Heart right ventricle (tissue), 16 donors: Measurements from ENCODE around the gene NCLN. TPM values are rescaled to one million over a fixed set of nuclear protein-coding genes. Genes with fewer than 3 reads are reported as not detected.

Experiments
- ATAC-seq, 8 donors: fragments of 200-7000 bp; cut with Tn5 transposase; one replicate each; pipeline ENCODE4 v1.9.1; 2020; ENCODE audit warnings: mild to moderate bottlenecking in 8 of 8, moderate library complexity in 8 of 8, moderate number of reproducible peaks in 1 of 8
- DNase-seq, 2 donors: peaks; one replicate each; pipeline ENCODE4 v3.0.0-alpha.2; 2020
- H3K27ac ChIP-seq, 10 donors: fragments of 200-600 bp; sonication (generic) in 2 of 10; one replicate each; pipeline versions ENCODE4 v1.5.0 to v1.8.0; 2020 to 2022; ENCODE audit warnings: mild to moderate bottlenecking in 3 of 10
- H3K27me3 ChIP-seq, 7 donors: fragments of 200-600 bp; one replicate each; pipeline ENCODE4 v1.8.0; 2021 to 2022; ENCODE audit warnings: mild to moderate bottlenecking in 2 of 7
- H3K36me3 ChIP-seq, 9 donors: fragments of 200-600 bp; sonication (generic) in 1 of 9; one replicate each; pipeline versions ENCODE4 v1.5.0 to v1.8.0; 2020 to 2022; ENCODE audit warnings: mild to moderate bottlenecking in 2 of 9
- H3K4me1 ChIP-seq, 9 donors: fragments of 200-600 bp; sonication (generic) in 1 of 9; one replicate each; pipeline versions ENCODE4 v1.5.0 to v1.8.0; 2020 to 2022; ENCODE audit warnings: mild to moderate bottlenecking in 4 of 9
- H3K4me3 ChIP-seq, 10 donors: fragments of 200-600 bp; sonication (generic) in 2 of 10; one replicate each; pipeline versions ENCODE4 v1.5.0 to v1.8.0; 2020 to 2022; ENCODE audit warnings: mild to moderate bottlenecking in 7 of 10, moderate library complexity in 2 of 10
- H3K9me3 ChIP-seq, 11 donors: fragments of 200-600 bp in 10 of 11; sonication (generic) in 2 of 11; one replicate each; pipeline versions ENCODE4 v1.5.0 to v1.8.0; 2013 to 2022; ENCODE audit warnings: mild to moderate bottlenecking in 2 of 11, control low read depth in 1 of 11, moderate library complexity in 1 of 11
- CTCF ChIP-seq, 9 donors: fragments of 200-600 bp; sonication (generic) in 2 of 9; IDR thresholded peaks; one replicate each; pipeline versions ENCODE4 v1.5.0 to v1.8.0; 2021 to 2022; ENCODE audit warnings: antibody characterized with exemption in 9 of 9, mild to moderate bottlenecking in 5 of 9, moderate library complexity in 1 of 9
- WGBS, 2 donors: extraction: QIAGEN DNeasy Blood & Tissue Kit; methylation state at CpG; one replicate each; pipeline ENCODE4 v1.1.7; 2013; ENCODE audit warnings: inconsistent platforms in 1 of 2; 5-methylcytosine and 5-hydroxymethylcytosine counted together
- intact Hi-C, 10 donors: fragments of 100-400 bp; cut with DNase I; formaldehyde crosslinking; loops; one replicate each; pipeline versions ENCODE4 v1.11.1 to v1.14.2; 2022
- polyA plus RNA-seq, 2 donors: library from polyadenylated mRNA; stranded (reverse); fragments of 200-250 nt; gene quantifications; one replicate each; pipeline ENCODE4 v1.2.3, GENCODE V29; 2013
- total RNA-seq, 10 donors: library from RNA; stranded (reverse); fragmentation: NEBNext Ultra II Directional in 3 of 10; extraction: Animal tissue kit (Norgen Biotek cat#: 25700) in 3 of 10; gene quantifications; one replicate each; pipeline versions ENCODE4 v1.2.1 to v1.2.4, GENCODE V29; 2021 to 2023
- donor health status: Arrhythmogenic right ventricular cardiomyopathy.
- donor health status: ischemic (EF 13 %, LVEDD 7.1; RV severe dilation, severe dysfunction).
- donor health status: healthy with polysubstance abuse.
- donor health status: DM: no; HTN: yes; CAD: no.
- donor health status: DM: no; HTN: no; CAD: no.
- donor health status: ischemic (EF 25% LVEDD 6.9; RV normal size, moderate dysfunction).
- donor health status: ischemic (EF 25% LVEDD 5.7; RV mildly dilated, moderate dysfunction).
- donor health status: healthy.
- donor health status: DM: yes; HTN: yes; CAD: no.
- donor health status: Ischemic cardiomyopathy.
- donor health status: ischemic (EF 35%, LVEDD 5.7; RV mildly dilated, moderate dysfunction).
- donor health status: nonischemic (EF 11% LVEDD 7.7; RV severe dilation, severe dysfunction).
- donor health status: DM: yes; HTN: yes; CAD: no.
- donor health status: PGD.
- donor health status: ischemic (EF 29% LVEDD 5.4; RV normal size, mild dysfunction).
- donor health status: nonischemic (EF 23%, LVEDD 6.1; RV moderate dilation, normal function).

NCLN gene
- total and polyA plus RNA-seq, 12 donors: 17.1 to 43.6 (median 27.9) TPM

DNA sequence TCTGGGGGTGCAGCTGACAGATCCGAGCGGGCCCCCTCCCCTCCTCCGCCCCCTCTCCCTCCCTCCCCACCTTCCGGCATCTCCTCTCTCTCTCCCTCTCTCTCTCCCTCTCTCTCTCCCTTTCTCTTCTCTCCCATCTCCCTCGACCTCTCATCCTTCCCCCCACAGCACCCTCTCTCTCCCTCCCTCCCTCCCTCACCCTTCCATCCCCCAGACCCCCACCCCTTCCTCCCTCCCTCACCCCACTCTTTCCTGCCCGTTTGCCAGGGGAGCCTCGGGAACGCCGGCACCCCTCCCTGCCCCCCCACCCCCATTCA is 39.4 kb downstream of the NCLN start:
- no peak for TF ChIP-seq CTCF (IDR thresholded peaks at IDR 0.05)
- H3K36me3 ChIP-seq: no peaks in the 10 kb centered on the region
- intact Hi-C loops: no loop called here
- H3K27me3 ChIP-seq: peaks cover 7 to 92% (median 81%) of the 10 kb centered on the region in 7 donors
- no peak for DNase-seq
- WGBS, 2 donors: 0 to 3% methylated on average over 9 of the region's 9 CpGs
- no peaks in the 10 kb centered on the region for H3K9me3 ChIP-seq
- H3K27ac ChIP-seq: no peak overlapping the region
- peaks cover 0 to 3% (median 0%) of the 10 kb centered on the region in 9 donors for H3K4me1 ChIP-seq
- ATAC-seq: no peak
- no peak overlapping the region for H3K4me3 ChIP-seq

GRCh38 chr19:3225677-3226093 is 40.0 kb downstream of the NCLN start:
- H3K27me3 ChIP-seq: peaks cover 7 to 92% (median 83%) of the 10 kb centered on the region in 7 donors
- H3K9me3 ChIP-seq: no peaks in the 10 kb centered on the region
- no peak for TF ChIP-seq CTCF (IDR thresholded peaks at IDR 0.05)
- DNase-seq: no peak
- WGBS, 2 donors: 30 to 36% methylated on average over 16 of the region's 16 CpGs
- no peak overlapping the region for H3K27ac ChIP-seq
- intact Hi-C loops: no loop called here
- no peaks in the 10 kb centered on the region for H3K36me3 ChIP-seq
- no peak for ATAC-seq
- H3K4me1 ChIP-seq: peaks cover 0 to 3% (median 0%) of the 10 kb centered on the region in 9 donors
- H3K4me3 ChIP-seq: no peak overlapping the region

DNA sequence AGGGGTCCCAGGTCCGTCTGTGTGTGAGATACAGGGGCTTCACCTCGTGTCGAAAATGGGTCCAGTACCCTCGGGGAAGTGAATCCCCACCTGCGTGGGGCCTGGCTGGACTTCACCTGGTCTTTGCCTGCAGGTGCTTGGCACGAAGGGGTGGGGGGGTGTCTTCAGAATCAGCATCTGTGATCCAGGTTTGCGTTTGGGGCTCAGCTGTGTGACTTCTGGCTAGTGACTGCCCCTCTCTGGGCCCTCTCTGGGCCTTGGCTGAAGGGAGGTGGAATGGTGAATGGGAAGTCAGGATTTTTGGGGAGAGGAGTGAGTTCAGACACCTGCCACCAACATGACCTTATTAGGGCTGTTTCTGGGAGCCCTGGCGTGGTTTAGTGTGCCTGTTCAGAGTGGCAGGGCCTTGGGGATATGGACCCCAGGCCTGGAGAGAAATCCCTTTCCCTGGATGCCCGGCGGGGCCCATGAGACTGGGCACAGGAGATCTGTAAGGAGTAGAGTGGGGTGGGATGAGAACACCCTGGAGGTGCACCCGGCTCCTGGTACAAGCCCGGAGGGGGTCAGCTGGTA is 41.4 kb downstream of the NCLN start:
- intact Hi-C loops: no loop called here
- no peak for TF ChIP-seq CTCF (IDR thresholded peaks at IDR 0.05)
- 76 to 78% methylated on average over 12 of the region's 12 CpGs for WGBS, 2 donors
- H3K36me3 ChIP-seq: no peaks in the 10 kb centered on the region
- H3K9me3 ChIP-seq: no peaks in the 10 kb centered on the region
- peaks cover 7 to 87% (median 79%) of the 10 kb centered on the region in 7 donors for H3K27me3 ChIP-seq
- ATAC-seq (peak in 1 of 8 donors; percentile 25), DNase-seq (no peak)
- no peak overlapping the region for H3K4me3 ChIP-seq
- H3K4me1 ChIP-seq: peaks cover 0 to 3% (median 0%) of the 10 kb centered on the region in 9 donors
- no peak overlapping the region for H3K27ac ChIP-seq

- Histone ChIP-seq H3K9me3 (no peaks in the 10 kb centered on the region), H3K4me1 (peaks cover 0 to 3% (median 0%) of the 10 kb centered on the region in 9 donors), H3K27me3 (peaks cover under 1 to 84% (median 64%) of the 10 kb centered on the region in 7 donors), H3K36me3 (no peaks in the 10 kb centered on the region), H3K4me3 (no peak overlapping the region), H3K27ac (no peak overlapping the region)
- no peak for DNase-seq
- no peak for ATAC-seq
- intact Hi-C loops: no loop called here
- no peak for TF ChIP-seq CTCF (IDR thresholded peaks at IDR 0.05)
- 49% methylated on average over 9 of the region's 9 CpGs for WGBS, 2 donors
Measured at GRCh38 chr19:3229346-3229743, 43.6 kb downstream of the NCLN start.
